Measurements from ENCODE around the gene MAPK14. TPM values are rescaled to one million over a fixed set of nuclear protein-coding genes. Genes with fewer than 3 reads are reported as not detected.
"Not testable (repeated sequence)": the region's sequence is repeated elsewhere in the genome, so short reads cannot be mapped to it uniquely, and the experiment has no call there.

The MAPK14 gene
- total RNA-seq, 1 experiment from 2014 or later, result 56.8 TPM

GRCh38 chr6:36028877-36029324 is 1.3 kb downstream of the MAPK14 start:
- peak; percentile 46 for ATAC-seq
- intact Hi-C loops (cut with micrococcal nuclease), result no loop called here

GRCh38 chr6:36029464-36029863 is 1.9 kb downstream of the MAPK14 start:
- Histone ChIP-seq H3K27me3 (ENCODE audit: low read length) (no peaks in the 10 kb centered on the region), H3F3A (ENCODE audit: low read length, unreplicated experiment) (no peaks in the 10 kb centered on the region), H3K4me1 (ENCODE audit: insufficient read depth, low read length) (peaks cover 15% of the 10 kb centered on the region; the same call in 1 of the 2 replicates), H3K4me2 (ENCODE audit: low read length) (peak overlapping the region; percentile 86), H3K9me2 (replicated peaks; ENCODE audit: low read length) (no peaks in the 10 kb centered on the region), H3K79me2 (ENCODE audit: low read length) (peaks cover 69% of the 10 kb centered on the region), H3K9ac (ENCODE audit: low read length) (peak overlapping the region; percentile 93), H3K4me3 (ENCODE audit: low read length) (peak overlapping the region; percentile 75), H3K9me3 (ENCODE audit: low read length) (no peaks in the 10 kb centered on the region), H2AFZ (ENCODE audit: low read length) (peak overlapping the region; percentile 14; the same call in 1 of the 2 replicates), H4K20me1 (ENCODE audit: low read length) (peaks cover 16% of the 10 kb centered on the region; the same call in 1 of the 2 replicates), H3K27ac (ENCODE audit: low read length) (peak overlapping the region; percentile 52), H3K36me3 (ENCODE audit: low read depth, low read length) (no peaks in the 10 kb centered on the region)
- no TSS peak for BruUV-seq (replicated peaks)
- ATAC-seq (no peak), DNase-seq (peak; percentile 65)
- ChIA-PET CTCF (interaction anchor here (0.6 kb wide), 2 partner anchors 65 to 299 kb away, joined by 3 read pairs; no protein-coding TSS in a partner anchor), POLR2A (ENCODE audit: unreplicated experiment) (interaction anchor here (0.5 kb wide), 1 partner anchor 462 kb away, joined by 6 read pairs; no protein-coding TSS in a partner anchor)
- intact Hi-C loops (cut with micrococcal nuclease), result no loop called here
- TF ChIP-seq EZH2 (IDR thresholded peaks at IDR 0.05; ENCODE audit: low read length, unreplicated experiment) (no peak), EZH2phosphoT487 (IDR thresholded peaks at IDR 0.05; ENCODE audit: borderline replicate concordance, low read length) (no peak), CTCF (conservative IDR thresholded peaks at IDR 0.05; ENCODE audit: low read depth, low read length) (no peak)

More at GRCh38 chr6:36028877-36029324, 1.3 kb downstream of the MAPK14 start:
- Histone ChIP-seq H3K36me3 (ENCODE audit: low read depth, low read length) (no peaks in the 10 kb centered on the region), H3K79me2 (ENCODE audit: low read length) (peaks cover 63% of the 10 kb centered on the region), H3K9ac (ENCODE audit: low read length) (peak overlapping the region; percentile 93), H4K20me1 (ENCODE audit: low read length) (peaks cover 16% of the 10 kb centered on the region; the same call in 1 of the 2 replicates), H3K4me1 (ENCODE audit: insufficient read depth, low read length) (peaks cover 15% of the 10 kb centered on the region; the same call in 1 of the 2 replicates), H3K4me3 (ENCODE audit: low read length) (peak overlapping the region; percentile 75), H3K9me3 (ENCODE audit: low read length) (no peaks in the 10 kb centered on the region), H3K27me3 (ENCODE audit: low read length) (no peaks in the 10 kb centered on the region), H3K4me2 (ENCODE audit: low read length) (peak overlapping the region; percentile 86), H3K9me2 (replicated peaks; ENCODE audit: low read length) (no peaks in the 10 kb centered on the region), H3K27ac (ENCODE audit: low read length) (peak overlapping the region; percentile 52), H2AFZ (ENCODE audit: low read length) (peak overlapping the region; percentile 73; the same call in 1 of the 2 replicates), H3F3A (ENCODE audit: low read length, unreplicated experiment) (no peaks in the 10 kb centered on the region)
- DNase-seq, result peak; percentile 77
- CTCF ChIA-PET, result interaction anchor here (0.6 to 1.6 kb wide), 3 partner anchors 66 to 300 kb away, joined by 3 to 10 read pairs (median 10); no protein-coding TSS in a partner anchor
- TF ChIP-seq EZH2 (IDR thresholded peaks at IDR 0.05; ENCODE audit: low read length, unreplicated experiment) (no peak), CTCF (conservative IDR thresholded peaks at IDR 0.05; ENCODE audit: low read depth, low read length) (no peak), EZH2phosphoT487 (IDR thresholded peaks at IDR 0.05; ENCODE audit: borderline replicate concordance, low read length) (no peak)
- POLR2A ChIA-PET (ENCODE audit: unreplicated experiment), result interaction anchor here (1.0 kb wide), 1 partner anchor 103 kb away, joined by 5 read pairs; no protein-coding TSS in a partner anchor
- TSS peak; percentile 67 for BruUV-seq (replicated peaks)

- intact Hi-C loops (cut with micrococcal nuclease), result no loop called here
- no peak overlapping the region for H2AFZ ChIP-seq (ENCODE audit: low read length)
- H3K4me2 ChIP-seq (ENCODE audit: low read length), result no peak overlapping the region
- H3K9ac ChIP-seq (ENCODE audit: low read length), result no peak overlapping the region
- ATAC-seq (no peak), DNase-seq (no peak)
- CTCF ChIA-PET, result no interaction called here
- no TSS peak for BruUV-seq (replicated peaks)
- no peaks in the 10 kb centered on the region for H3F3A ChIP-seq (ENCODE audit: low read length, unreplicated experiment)
- H3K9me2 ChIP-seq (replicated peaks; ENCODE audit: low read length), result no peaks in the 10 kb centered on the region
- POLR2A ChIA-PET (ENCODE audit: unreplicated experiment), result no interaction called here
- H3K27me3 ChIP-seq (ENCODE audit: low read length), result no peaks in the 10 kb centered on the region
- H4K20me1 ChIP-seq (ENCODE audit: low read length), result peaks cover 16% of the 10 kb centered on the region; the same call in 1 of the 2 replicates
- H3K27ac ChIP-seq (ENCODE audit: low read length), result no peak overlapping the region
- H3K79me2 ChIP-seq (ENCODE audit: low read length), result peaks cover 97% of the 10 kb centered on the region
- TF ChIP-seq EZH2phosphoT487 (IDR thresholded peaks at IDR 0.05; ENCODE audit: borderline replicate concordance, low read length) (no peak), EZH2 (IDR thresholded peaks at IDR 0.05; ENCODE audit: low read length, unreplicated experiment) (no peak), CTCF (conservative IDR thresholded peaks at IDR 0.05; ENCODE audit: low read depth, low read length) (no peak)
- peaks cover 7% of the 10 kb centered on the region; the same call in 1 of the 2 replicates for H3K4me1 ChIP-seq (ENCODE audit: insufficient read depth, low read length)
- no peak overlapping the region for H3K4me3 ChIP-seq (ENCODE audit: low read length)
- H3K9me3 ChIP-seq (ENCODE audit: low read length), result no peaks in the 10 kb centered on the region
- no peaks in the 10 kb centered on the region for H3K36me3 ChIP-seq (ENCODE audit: low read depth, low read length)
These were observed 4.7 kb downstream of the MAPK14 start for GRCh38 chr6:36032261-36032660.

GRCh38 chr6:36033144-36033543 is 5.5 kb downstream of the MAPK14 start:
- H3K9ac ChIP-seq (ENCODE audit: low read length); H3K27ac ChIP-seq (ENCODE audit: low read length); H3K36me3 ChIP-seq (ENCODE audit: low read depth, low read length); H3K4me1 ChIP-seq (ENCODE audit: insufficient read depth, low read length); H3K4me3 ChIP-seq (ENCODE audit: low read length); BruUV-seq (replicated peaks); H3F3A ChIP-seq (ENCODE audit: low read length, unreplicated experiment); POLR2A ChIA-PET (ENCODE audit: unreplicated experiment); ATAC-seq; CTCF ChIA-PET; H3K27me3 ChIP-seq (ENCODE audit: low read length); intact Hi-C loops (cut with micrococcal nuclease); DNase-seq; H3K9me3 ChIP-seq (ENCODE audit: low read length); H3K4me2 ChIP-seq (ENCODE audit: low read length); H2AFZ ChIP-seq (ENCODE audit: low read length); H3K9me2 ChIP-seq (replicated peaks; ENCODE audit: low read length): not testable (repeated sequence)
- Histone ChIP-seq H4K20me1 (ENCODE audit: low read length) (peaks cover 16% of the 10 kb centered on the region; the same call in 1 of the 2 replicates), H3K79me2 (ENCODE audit: low read length) (peaks cover 100% of the 10 kb centered on the region)

Measured in PC-3 (cell line).